K562 (cell line): Measurements from ENCODE around the gene SYPL2. TPM values are rescaled to one million over a fixed set of nuclear protein-coding genes. Genes with fewer than 3 reads are reported as not detected.

ENCODE experiments used
- ATF2 ChIP-seq: sonication (generic); formaldehyde crosslinking; IDR thresholded peaks from 2 replicates; pipeline ENCODE4 v1.8.1; 2022; ENCODE audit warnings: missing genetic modification reagents
- CBX8 ChIP-seq: fragments of 200-600 bp; sonication (generic); IDR thresholded peaks from 2 replicates; pipeline ENCODE4 v1.6.1; 2012; ENCODE audit warnings: borderline replicate concordance, mixed run types, low read depth, mild to moderate bottlenecking, moderate library complexity, mixed read lengths, low read length, control low read depth, inconsistent platforms; ENCODE audit not compliant: poor library complexity, severe bottlenecking; ENCODE audit errors: extremely low read depth
- E4F1 ChIP-seq: fragments of 250-450 bp; sonication (Bioruptor Pico); IDR thresholded peaks from 2 replicates; pipeline ENCODE4 v1.5.0; 2021; ENCODE audit warnings: mild to moderate bottlenecking, borderline replicate concordance
- FOXA1 ChIP-seq: fragments of 450-650 bp; IDR thresholded peaks from 2 replicates; pipeline ENCODE4 v1.6.1; 2016; ENCODE audit warnings: mild to moderate bottlenecking, borderline replicate concordance
- NCOA1 ChIP-seq: fragments of 450-650 bp; IDR thresholded peaks from 2 replicates; pipeline ENCODE4 v1.6.1; 2016; ENCODE audit warnings: low read depth
- NCOA6 ChIP-seq: fragments of 450-650 bp; IDR thresholded peaks from 2 replicates; pipeline ENCODE4 v1.6.1; 2017; ENCODE audit warnings: mild to moderate bottlenecking
- NCOR1 ChIP-seq: fragments of 450-650 bp; IDR thresholded peaks from 2 replicates; pipeline ENCODE4 v1.6.1; 2016; ENCODE audit warnings: mild to moderate bottlenecking, moderate library complexity
- NELFE ChIP-seq: IDR thresholded peaks from 2 replicates; pipeline ENCODE4 v1.6.1; 2011; ENCODE audit warnings: mild to moderate bottlenecking; ENCODE audit not compliant: insufficient read depth, insufficient read length
- NFRKB ChIP-seq: fragments of 450-650 bp; IDR thresholded peaks from 2 replicates; pipeline ENCODE4 v1.6.1; 2016; ENCODE audit warnings: low read depth
- NKRF ChIP-seq: fragments of 450-650 bp; IDR thresholded peaks from 2 replicates; pipeline ENCODE4 v1.6.1; 2016; ENCODE audit warnings: borderline replicate concordance
- RBM34 ChIP-seq: fragments of 200-400 bp; formaldehyde crosslinking; IDR thresholded peaks from 2 replicates; pipeline ENCODE4 v1.6.1; 2018; ENCODE audit warnings: low read length, borderline replicate concordance; ENCODE audit not compliant: insufficient read depth
- TARDBP ChIP-seq: fragments of 450-650 bp; IDR thresholded peaks from 2 replicates; pipeline ENCODE4 v1.6.1; 2016
- ZFP1 ChIP-seq: fragments of 450-650 bp; formaldehyde crosslinking; IDR thresholded peaks from 2 replicates; pipeline ENCODE4 v1.4.0; 2020; ENCODE audit warnings: mild to moderate bottlenecking, mixed read lengths
- ZFPM2 ChIP-seq: fragments of 250-450 bp; sonication (Bioruptor Pico); IDR thresholded peaks from 2 replicates; pipeline ENCODE4 v1.5.1; 2022; ENCODE audit warnings: mild to moderate bottlenecking
- ZNF586 ChIP-seq: fragments of 450-650 bp; formaldehyde crosslinking; conservative IDR thresholded peaks from 2 replicates; pipeline ENCODE4 v1.4.0; 2020; ENCODE audit warnings: mild to moderate bottlenecking, moderate library complexity
- ZNF717 ChIP-seq: fragments of 250-450 bp; sonication (Bioruptor Pico); IDR thresholded peaks from 2 replicates; pipeline ENCODE4 v1.5.0; 2021
- ZNF77 ChIP-seq: fragments of 250-450 bp; sonication (Bioruptor Pico); IDR thresholded peaks from 2 replicates; pipeline ENCODE4 v1.5.0; 2020
- polyA plus RNA-seq, 8 experiments: library from polyadenylated mRNA; depleted of rRNA in 4 of 8; stranded (reverse) in 5 of 8; unstranded in 3 of 8; fragments of >200 nt; fragmentation: Nextera tagmentation in 2 of 8; fragmentation: Illumina TruSeq in 1 of 8; extraction: Ambion mirVana in 2 of 8; extraction: Trizol in 1 of 8; gene quantifications; 2 replicates each; pipeline versions ENCODE4 v1.2.1 to v1.2.3, GENCODE V29; 2011 to 2014; ENCODE audit warnings: inconsistent platforms in 1 of 8, missing spikeins in 1 of 8
- total RNA-seq, 7 experiments: library from RNA; depleted of rRNA in 6 of 7; stranded (reverse); fragments of >200 nt in 6 of 7; fragmentation: Illumina TruSeq in 2 of 7; extraction: Trizol in 2 of 7; gene quantifications; 2 replicates each; pipeline versions ENCODE4 v1.2.1 to v1.2.3, GENCODE V29; 2011 to 2021; ENCODE audit warnings: low replicate concordance in 1 of 7
- TF ChIP-seq, protein P1 (sequence below): fragments of 200-800 bp; sonication (Bioruptor generic); IDR thresholded peaks from 2 replicates; pipeline ENCODE4 v1.6.1; 2016; ENCODE audit warnings: missing genetic modification characterization, missing compliant biosample characterization

SYPL2 gene
- total and polyA plus RNA-seq, 9 of the 15 experiments (the other 6 are each of a cell fraction or from before 2014, with no cell fraction given), result 0.03 to 0.20 (median 0.07) TPM; not detected in 2

GRCh38 chr1:109478806-109479205 lies 12.5 kb downstream of the SYPL2 start (continued):
- TF ChIP-seq E4F1 (CRISPR knock-in tag), result no peak
- TF ChIP-seq NCOA6, result no peak
- TF ChIP-seq ZNF77 (CRISPR knock-in tag), result no peak
- TF ChIP-seq NFRKB, result no peak
- TF ChIP-seq CBX8, result no peak
- TF ChIP-seq, protein P1, sequence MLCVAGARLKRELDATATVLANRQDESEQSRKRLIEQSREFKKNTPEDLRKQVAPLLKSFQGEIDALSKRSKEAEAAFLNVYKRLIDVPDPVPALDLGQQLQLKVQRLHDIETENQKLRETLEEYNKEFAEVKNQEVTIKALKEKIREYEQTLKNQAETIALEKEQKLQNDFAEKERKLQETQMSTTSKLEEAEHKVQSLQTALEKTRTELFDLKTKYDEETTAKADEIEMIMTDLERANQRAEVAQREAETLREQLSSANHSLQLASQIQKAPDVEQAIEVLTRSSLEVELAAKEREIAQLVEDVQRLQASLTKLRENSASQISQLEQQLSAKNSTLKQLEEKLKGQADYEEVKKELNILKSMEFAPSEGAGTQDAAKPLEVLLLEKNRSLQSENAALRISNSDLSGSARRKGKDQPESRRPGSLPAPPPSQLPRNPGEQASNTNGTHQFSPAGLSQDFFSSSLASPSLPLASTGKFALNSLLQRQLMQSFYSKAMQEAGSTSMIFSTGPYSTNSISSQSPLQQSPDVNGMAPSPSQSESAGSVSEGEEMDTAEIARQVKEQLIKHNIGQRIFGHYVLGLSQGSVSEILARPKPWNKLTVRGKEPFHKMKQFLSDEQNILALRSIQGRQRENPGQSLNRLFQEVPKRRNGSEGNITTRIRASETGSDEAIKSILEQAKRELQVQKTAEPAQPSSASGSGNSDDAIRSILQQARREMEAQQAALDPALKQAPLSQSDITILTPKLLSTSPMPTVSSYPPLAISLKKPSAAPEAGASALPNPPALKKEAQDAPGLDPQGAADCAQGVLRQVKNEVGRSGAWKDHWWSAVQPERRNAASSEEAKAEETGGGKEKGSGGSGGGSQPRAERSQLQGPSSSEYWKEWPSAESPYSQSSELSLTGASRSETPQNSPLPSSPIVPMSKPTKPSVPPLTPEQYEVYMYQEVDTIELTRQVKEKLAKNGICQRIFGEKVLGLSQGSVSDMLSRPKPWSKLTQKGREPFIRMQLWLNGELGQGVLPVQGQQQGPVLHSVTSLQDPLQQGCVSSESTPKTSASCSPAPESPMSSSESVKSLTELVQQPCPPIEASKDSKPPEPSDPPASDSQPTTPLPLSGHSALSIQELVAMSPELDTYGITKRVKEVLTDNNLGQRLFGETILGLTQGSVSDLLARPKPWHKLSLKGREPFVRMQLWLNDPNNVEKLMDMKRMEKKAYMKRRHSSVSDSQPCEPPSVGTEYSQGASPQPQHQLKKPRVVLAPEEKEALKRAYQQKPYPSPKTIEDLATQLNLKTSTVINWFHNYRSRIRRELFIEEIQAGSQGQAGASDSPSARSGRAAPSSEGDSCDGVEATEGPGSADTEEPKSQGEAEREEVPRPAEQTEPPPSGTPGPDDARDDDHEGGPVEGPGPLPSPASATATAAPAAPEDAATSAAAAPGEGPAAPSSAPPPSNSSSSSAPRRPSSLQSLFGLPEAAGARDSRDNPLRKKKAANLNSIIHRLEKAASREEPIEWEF (CRISPR knock-in tag), result no peak
- no peak for TF ChIP-seq TARDBP
- no peak for TF ChIP-seq ZNF717 (CRISPR knock-in tag)
- TF ChIP-seq RBM34, result no peak
- no peak for TF ChIP-seq FOXA1
- TF ChIP-seq ZFP1 (CRISPR knock-in tag), result no peak
- no peak for TF ChIP-seq NELFE
- TF ChIP-seq ZNF586 (CRISPR knock-in tag), result no peak
- no peak for TF ChIP-seq ATF2 (CRISPR knock-in tag)
- peak; percentile 62; the same call in 1 of the 2 replicates for TF ChIP-seq NKRF
- TF ChIP-seq NCOA1, result no peak
- no peak for TF ChIP-seq NCOR1
- no peak for TF ChIP-seq ZFPM2 (CRISPR knock-in tag)
